Ishikawa (cell line): ENCODE measurements around the gene TMEM266.

Experiments used
- CEBPB ChIP-seq: IDR thresholded peaks from 2 replicates; pipeline ENCODE4 v1.6.1; 2012
- MAX ChIP-seq: IDR thresholded peaks from 2 replicates; pipeline ENCODE4 v1.6.1; 2012
- NFIC ChIP-seq: IDR thresholded peaks from 2 replicates; pipeline ENCODE4 v1.6.1; 2012
- TAF1 ChIP-seq: IDR thresholded peaks from 2 replicates; pipeline ENCODE4 v1.6.1; 2012; ENCODE audit warnings: low read depth, mild to moderate bottlenecking

GRCh38 chr15:76116138-76116885, 56.5 kb downstream of the TMEM266 start:
- TF ChIP-seq MAX (no peak), TAF1 (no peak), NFIC (no peak), CEBPB (no peak)
